Breast epithelium (tissue), 4 donors: Measurements from ENCODE around the gene MAML3. TPM values are rescaled to one million over a fixed set of nuclear protein-coding genes. Genes with fewer than 3 reads are reported as not detected.

Experiments used
- DNase-seq, 2 donors: peaks; one replicate each; pipeline ENCODE4 v3.0.0-alpha.2; 2019; ENCODE audit warnings: low spot score in 2 of 2
- H3K27ac ChIP-seq, 2 donors: fragments of 200-600 bp; sonication (generic) in 1 of 2; one replicate each; pipeline ENCODE4 v1.5.1; 2016 to 2019; ENCODE audit warnings: mild to moderate bottlenecking in 1 of 2
- H3K27me3 ChIP-seq, 2 donors: fragments of 200-600 bp; sonication (generic) in 1 of 2; one replicate each; pipeline versions ENCODE4 v1.5.1 to v1.6.0; 2017 to 2019; ENCODE audit warnings: control low read depth in 1 of 2, mild to moderate bottlenecking in 1 of 2
- H3K36me3 ChIP-seq: fragments of 200-600 bp; one replicate; pipeline ENCODE4 v1.5.1; 2019
- H3K4me1 ChIP-seq, 2 donors: fragments of 200-600 bp; sonication (generic); one replicate each; pipeline ENCODE4 v1.5.1; 2016 to 2019; ENCODE audit warnings: control low read depth in 1 of 2
- H3K4me3 ChIP-seq, 3 donors: fragments of 200-600 bp; sonication (generic); 1 replicate in 2 of 3; 2 replicates in 1 of 3; pipeline ENCODE4 v1.5.1; 2016 to 2019; ENCODE audit warnings: mild to moderate bottlenecking in 3 of 3, moderate library complexity in 2 of 3
- H3K9me3 ChIP-seq, 2 donors: fragments of 200-600 bp; sonication (generic) in 1 of 2; one replicate each; pipeline ENCODE4 v1.5.1; 2016 to 2019; ENCODE audit warnings: control low read depth in 1 of 2
- POLR2A ChIP-seq: fragments of 450-650 bp; IDR thresholded peaks from one replicate; pipeline ENCODE4 v1.6.1; 2016; ENCODE audit warnings: antibody characterized with exemption, mild to moderate bottlenecking, moderate library complexity
- POLR2AphosphoS5 ChIP-seq, 3 donors: sonication (generic); formaldehyde crosslinking; IDR thresholded peaks; one replicate each; pipeline ENCODE4 v1.6.1; 2017; ENCODE audit warnings: antibody characterized with exemption in 3 of 3
- intact Hi-C: fragments of 100-400 bp; cut with DNase I; formaldehyde crosslinking; loops from one replicate; pipeline ENCODE4 v1.15.1; 2023; ENCODE audit warnings: low total_unique reads
- total RNA-seq, 3 donors: library from RNA; depleted of rRNA; stranded (reverse); fragments of >200 nt; gene quantifications; one replicate each; pipeline ENCODE4 v1.1.0, GENCODE V29; 2016
- TF ChIP-seq, protein P1 (sequence below), 3 donors: fragments of 450-650 bp; IDR thresholded peaks; one replicate each; pipeline ENCODE4 v1.5.1; 2016 to 2017; ENCODE audit warnings: antibody characterized with exemption in 3 of 3, mild to moderate bottlenecking in 3 of 3, moderate library complexity in 3 of 3

MAML3 gene
- total RNA-seq, 3 donors from 2014 or later = 5.0 to 16.8 (median 11.1) TPM

DNA sequence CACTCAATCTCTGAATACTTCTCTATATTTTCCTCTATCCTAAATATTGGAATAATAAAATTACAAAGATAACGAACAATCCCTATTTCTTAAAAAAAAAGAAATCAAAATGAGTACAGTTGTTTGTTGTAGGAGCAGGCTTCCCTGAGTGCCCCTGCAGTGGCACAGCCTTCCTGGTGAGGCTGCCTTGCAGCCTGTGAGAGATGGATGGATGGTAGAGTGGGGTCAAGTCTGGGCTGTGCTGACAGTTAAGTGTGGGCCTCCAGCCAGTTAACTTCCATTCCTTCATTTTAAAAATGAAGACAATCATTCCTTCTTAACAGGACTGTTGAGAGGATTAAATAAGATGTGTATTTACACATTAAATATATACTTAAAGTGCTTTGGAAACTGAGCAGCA is 351.5 kb downstream of the MAML3 start:
- Histone ChIP-seq H3K36me3 (no peaks in the 10 kb centered on the region), H3K9me3 (no peaks in the 10 kb centered on the region), H3K27me3 (no peaks in the 10 kb centered on the region), H3K4me1 (no peaks in the 10 kb centered on the region), H3K27ac (no peak overlapping the region), H3K4me3 (no peak overlapping the region)
- intact Hi-C loops = no loop called here
- no peak for TF ChIP-seq POLR2A
- no peak for TF ChIP-seq POLR2AphosphoS5 (IDR thresholded peaks at IDR 0.05)
- TF ChIP-seq, protein P1, sequence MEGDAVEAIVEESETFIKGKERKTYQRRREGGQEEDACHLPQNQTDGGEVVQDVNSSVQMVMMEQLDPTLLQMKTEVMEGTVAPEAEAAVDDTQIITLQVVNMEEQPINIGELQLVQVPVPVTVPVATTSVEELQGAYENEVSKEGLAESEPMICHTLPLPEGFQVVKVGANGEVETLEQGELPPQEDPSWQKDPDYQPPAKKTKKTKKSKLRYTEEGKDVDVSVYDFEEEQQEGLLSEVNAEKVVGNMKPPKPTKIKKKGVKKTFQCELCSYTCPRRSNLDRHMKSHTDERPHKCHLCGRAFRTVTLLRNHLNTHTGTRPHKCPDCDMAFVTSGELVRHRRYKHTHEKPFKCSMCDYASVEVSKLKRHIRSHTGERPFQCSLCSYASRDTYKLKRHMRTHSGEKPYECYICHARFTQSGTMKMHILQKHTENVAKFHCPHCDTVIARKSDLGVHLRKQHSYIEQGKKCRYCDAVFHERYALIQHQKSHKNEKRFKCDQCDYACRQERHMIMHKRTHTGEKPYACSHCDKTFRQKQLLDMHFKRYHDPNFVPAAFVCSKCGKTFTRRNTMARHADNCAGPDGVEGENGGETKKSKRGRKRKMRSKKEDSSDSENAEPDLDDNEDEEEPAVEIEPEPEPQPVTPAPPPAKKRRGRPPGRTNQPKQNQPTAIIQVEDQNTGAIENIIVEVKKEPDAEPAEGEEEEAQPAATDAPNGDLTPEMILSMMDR (IDR thresholded peaks at IDR 0.05) = no peak
- no peak for DNase-seq

DNA sequence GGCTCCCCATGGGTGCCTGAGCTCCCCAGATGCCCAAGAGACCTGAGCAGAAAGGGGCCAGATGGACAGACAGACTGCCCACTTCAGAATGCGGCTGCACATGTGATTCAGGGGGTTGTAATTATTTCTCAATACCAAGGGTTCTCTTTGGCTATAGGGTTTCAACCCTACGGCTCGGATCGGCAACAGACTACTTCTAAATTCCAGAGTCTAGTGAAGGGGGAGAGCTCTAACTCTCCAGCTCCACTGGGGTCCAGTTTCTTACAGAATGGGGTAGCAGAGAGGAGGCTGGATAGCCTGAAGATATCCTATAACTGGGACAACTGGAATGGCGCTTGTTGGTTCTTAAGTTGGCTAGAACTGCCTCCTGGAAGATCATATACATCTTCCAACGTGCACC is 352.1 kb downstream of the MAML3 start:
- intact Hi-C loops = no loop called here
- DNase-seq = no peak
- Histone ChIP-seq H3K36me3 (no peaks in the 10 kb centered on the region), H3K4me3 (no peak overlapping the region), H3K9me3 (no peaks in the 10 kb centered on the region), H3K4me1 (no peaks in the 10 kb centered on the region), H3K27ac (no peak overlapping the region), H3K27me3 (no peaks in the 10 kb centered on the region)
- no peak for TF ChIP-seq POLR2A
- TF ChIP-seq POLR2AphosphoS5 (IDR thresholded peaks at IDR 0.05) = no peak
- TF ChIP-seq, protein P1 (IDR thresholded peaks at IDR 0.05) = no peak

DNA sequence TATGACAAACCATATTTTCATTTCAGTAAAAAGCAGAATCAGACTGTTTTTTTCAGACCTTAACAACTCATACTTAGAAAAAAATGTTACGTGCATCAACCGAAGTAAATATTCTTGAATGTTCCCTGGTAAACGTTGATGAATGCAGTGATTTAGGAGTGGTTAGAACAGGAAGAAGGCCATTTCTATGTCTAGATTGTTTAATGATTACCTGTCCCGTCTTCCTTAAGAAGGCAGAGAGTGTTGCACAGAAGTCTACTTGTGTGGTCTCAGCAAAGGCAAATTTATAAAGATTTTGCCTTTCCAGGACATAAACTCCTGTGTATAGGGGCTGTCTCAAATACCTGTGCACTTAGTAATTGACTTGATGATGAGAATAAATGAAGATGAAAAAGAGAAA is 353.9 kb downstream of the MAML3 start:
- Histone ChIP-seq H3K9me3 (no peaks in the 10 kb centered on the region), H3K4me3 (no peak overlapping the region), H3K4me1 (no peaks in the 10 kb centered on the region), H3K27me3 (no peaks in the 10 kb centered on the region), H3K36me3 (no peaks in the 10 kb centered on the region), H3K27ac (no peak overlapping the region)
- DNase-seq = no peak
- intact Hi-C loops = no loop called here
- TF ChIP-seq POLR2AphosphoS5 (IDR thresholded peaks at IDR 0.05) = no peak

DNA sequence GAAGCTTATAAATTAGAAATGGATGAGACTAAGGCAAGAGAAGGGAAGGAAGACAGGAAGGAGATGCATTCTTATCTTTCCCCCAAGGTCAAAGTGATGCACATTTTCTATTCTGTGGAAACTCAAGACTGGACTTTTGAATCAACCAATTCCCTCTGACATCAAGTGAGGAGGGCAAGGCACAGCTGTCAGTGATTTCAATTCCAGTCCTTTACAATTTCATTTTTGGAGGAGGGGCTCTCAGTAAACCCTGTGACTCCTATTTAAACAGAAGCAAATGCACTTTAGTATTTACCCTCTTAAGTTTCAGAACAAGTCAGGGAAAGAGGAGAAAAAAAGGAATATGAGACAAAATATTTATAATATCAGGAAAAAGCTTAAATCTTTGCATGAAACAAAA is 354.4 kb downstream of the MAML3 start:
- TF ChIP-seq, protein P1 (IDR thresholded peaks at IDR 0.05) = no peak
- TF ChIP-seq POLR2AphosphoS5 (IDR thresholded peaks at IDR 0.05) (no peak), POLR2A (no peak)
- no peak overlapping the region for H3K27ac ChIP-seq
- no peaks in the 10 kb centered on the region for H3K27me3 ChIP-seq
- intact Hi-C loops = no loop called here
- no peaks in the 10 kb centered on the region for H3K36me3 ChIP-seq
- H3K4me1 ChIP-seq = no peaks in the 10 kb centered on the region
- DNase-seq = no peak
- no peak overlapping the region for H3K4me3 ChIP-seq
- no peaks in the 10 kb centered on the region for H3K9me3 ChIP-seq

DNA sequence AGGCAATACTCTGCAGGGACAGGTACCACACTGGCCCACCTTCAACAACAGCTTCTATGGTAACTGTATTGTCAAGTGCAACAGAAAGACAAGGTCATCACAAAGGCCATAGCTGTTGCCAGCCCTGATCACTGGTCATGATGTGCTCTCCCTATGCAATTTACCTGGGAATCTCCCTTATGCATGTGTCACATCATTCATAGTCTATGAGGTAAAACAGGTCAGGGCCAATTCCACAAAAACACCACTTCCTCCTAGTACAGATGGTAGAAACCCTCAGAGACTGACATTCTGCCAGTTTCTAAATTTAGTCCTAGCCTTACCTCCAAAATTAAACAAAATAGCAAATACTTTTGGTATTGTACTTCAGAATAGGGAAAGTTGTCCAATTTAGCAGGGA is 355.5 kb downstream of the MAML3 start:
- Histone ChIP-seq H3K4me1 (no peaks in the 10 kb centered on the region), H3K27ac (no peak overlapping the region), H3K9me3 (no peaks in the 10 kb centered on the region), H3K4me3 (no peak overlapping the region), H3K27me3 (no peaks in the 10 kb centered on the region), H3K36me3 (no peaks in the 10 kb centered on the region)
- DNase-seq = no peak
- intact Hi-C loops = no loop called here
- TF ChIP-seq, protein P1 (IDR thresholded peaks at IDR 0.05) = no peak
- TF ChIP-seq POLR2A (no peak), POLR2AphosphoS5 (IDR thresholded peaks at IDR 0.05) (no peak)

DNA sequence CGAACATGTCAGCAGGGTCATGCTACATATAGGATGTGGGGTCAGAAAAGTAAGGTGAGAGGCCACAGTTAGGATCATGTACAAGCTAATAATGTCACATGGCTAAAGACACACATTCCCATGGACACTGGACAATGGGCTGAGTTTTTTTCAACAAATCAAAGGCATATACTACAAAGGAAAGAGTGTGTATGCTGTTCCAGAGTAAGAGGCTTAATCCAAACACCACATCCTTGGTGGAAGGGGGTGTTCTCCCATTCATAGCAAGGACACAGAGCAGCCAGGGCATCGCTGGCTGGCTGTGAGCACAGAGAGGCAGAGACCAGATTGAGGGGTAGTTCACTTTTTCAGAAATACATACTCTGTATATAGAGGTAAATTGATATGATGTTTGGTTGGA is 356.7 kb downstream of the MAML3 start:
- Histone ChIP-seq H3K4me3 (no peak overlapping the region), H3K9me3 (no peaks in the 10 kb centered on the region), H3K27ac (no peak overlapping the region), H3K36me3 (no peaks in the 10 kb centered on the region), H3K27me3 (no peaks in the 10 kb centered on the region), H3K4me1 (no peaks in the 10 kb centered on the region)
- no peak for TF ChIP-seq POLR2AphosphoS5 (IDR thresholded peaks at IDR 0.05)
- TF ChIP-seq, protein P1 (IDR thresholded peaks at IDR 0.05) = no peak
- TF ChIP-seq POLR2A = no peak
- no peak for DNase-seq
- intact Hi-C loops = no loop called here
